Measurements from ENCODE around the gene MAP6. TPM values are rescaled to one million over a fixed set of nuclear protein-coding genes. Genes with fewer than 3 reads are reported as not detected.
A peak's percentile ranks its signal among the peaks of the same experiment; 100 is the strongest.

The MAP6 gene
- total and polyA plus RNA-seq, 2 experiments from 2014 or later = 0.31 to 1.2 TPM

- peaks cover 23% of the 10 kb centered on the region for H3K4me1 Mint-ChIP-seq
Measured at GRCh38 chr11:75633409-75634066, 35.3 kb downstream of the MAP6 start.

More at GRCh38 chr11:75633409-75634066, 35.3 kb downstream of the MAP6 start:
- Histone ChIP-seq H3K27me3 (ENCODE audit: insufficient read depth) (no peaks in the 10 kb centered on the region), H3K27ac (ENCODE audit: low read depth) (no peak overlapping the region), H2AFZ (peak overlapping the region; percentile 73; the same call in 1 of the 2 replicates), H3K4me2 (no peak overlapping the region), H3F3A (replicated peaks; ENCODE audit: low read depth) (no peaks in the 10 kb centered on the region), H3K4me3 (no peak overlapping the region), H3K36me3 (ENCODE audit: insufficient read depth) (no peaks in the 10 kb centered on the region), H3K79me2 (replicated peaks; ENCODE audit: insufficient read depth) (no peaks in the 10 kb centered on the region), H4K20me1 (replicated peaks; ENCODE audit: insufficient read depth) (no peaks in the 10 kb centered on the region), H3K4me1 (ENCODE audit: insufficient read depth) (peaks cover 3% of the 10 kb centered on the region; the same call in 1 of the 2 replicates), H3K9me2 (ENCODE audit: insufficient read depth) (no peaks in the 10 kb centered on the region)
- Mint-ChIP-seq H3K9me3 (no peaks in the 10 kb centered on the region), H3K4me3 (no peak overlapping the region), H3K27me3 (ENCODE audit: insufficient read depth, low read depth, poor library complexity) (peaks cover 2% of the 10 kb centered on the region), H3K27ac (no peak overlapping the region), H3K36me3 (ENCODE audit: low read depth) (no peaks in the 10 kb centered on the region)
- ATAC-seq (peak; percentile 66), DNase-seq (ENCODE audit: low spot score) (peak; percentile 11)
- TF ChIP-seq CTCF (conservative IDR thresholded peaks at IDR 0.05; ENCODE audit: low read depth in 2 of 2) (no peak), REST (IDR thresholded peaks at IDR 0.05; ENCODE audit: unreplicated experiment) (no peak), STAT1 (IDR thresholded peaks at IDR 0.05; ENCODE audit: unreplicated experiment) (no peak), ZNF331 (CRISPR knock-in tag; IDR thresholded peaks at IDR 0.05; ENCODE audit: low read depth) (no peak), EZH2 (IDR thresholded peaks at IDR 0.05; ENCODE audit: low read depth, unreplicated experiment) (no peak)
